ENCODE results near the gene MRPL51.
"Not testable (repeated sequence)": the region's sequence is repeated elsewhere in the genome, so short reads cannot be mapped to it uniquely, and the experiment has no call there.

Gene MRPL51

DNA sequence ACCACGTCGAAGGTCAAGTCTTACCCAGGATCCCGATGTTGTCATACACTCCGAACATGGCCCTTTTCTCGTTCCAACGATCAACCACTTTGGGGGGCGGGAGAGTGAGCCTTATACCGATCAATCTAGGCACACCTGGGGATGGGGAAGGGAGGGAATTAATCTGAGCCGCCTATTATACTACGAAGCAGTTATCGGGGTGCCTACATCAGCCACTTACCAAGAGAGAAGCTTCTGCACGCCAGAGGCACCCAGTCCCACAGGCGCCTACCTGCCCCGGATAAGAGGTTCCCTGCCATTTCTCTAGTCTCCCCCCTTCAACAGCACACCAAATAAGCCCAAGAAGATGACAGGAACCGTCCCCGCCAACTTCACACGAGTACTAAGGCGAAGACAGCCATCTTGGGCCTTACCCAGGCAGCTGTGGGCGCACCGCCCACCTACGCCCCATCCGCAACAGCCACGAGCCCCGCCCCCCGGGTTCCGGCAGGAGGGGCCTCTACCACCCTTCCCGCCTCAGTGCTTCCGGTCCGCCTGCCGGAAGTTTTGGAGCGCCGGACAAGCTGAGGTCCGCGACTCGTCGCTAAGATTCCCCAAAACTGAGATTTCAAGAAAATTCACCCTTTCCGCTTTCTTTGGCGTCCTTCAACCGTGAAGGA is at the start of gene MRPL51:
Gene MRPL51, minus strand, starts transcription at position 425 of the 659 bp plus-strand sequence. Its CDS starts 126 bp downstream, at position 299.
- DNase-seq, result peak; percentile 100
- ATAC-seq, result peak; percentile 82

- DNase-seq, result no peak
Measured at GRCh38 chr12:6542209-6543009, 49.3 kb upstream of the MRPL51 start.

GRCh38 chr12:6541371-6542165 is 48.5 kb upstream of the MRPL51 start:
- DNase-seq (no peak), ATAC-seq (no peak)

More at GRCh38 chr12:6542209-6543009, 49.3 kb upstream of the MRPL51 start:
- ATAC-seq, result no peak

- no peak for ATAC-seq
- DNase-seq, result peak; percentile 64
Measured at GRCh38 chr12:6540181-6540877, 47.3 kb upstream of the MRPL51 start.

- DNase-seq, result peak; percentile 30
Measured at GRCh38 chr12:6539707-6540134, 46.7 kb upstream of the MRPL51 start.

GRCh38 chr12:6539314-6539682 is 46.2 kb upstream of the MRPL51 start:
- peak; percentile 2 for ATAC-seq

More at GRCh38 chr12:6539707-6540134, 46.7 kb upstream of the MRPL51 start:
- no peak for ATAC-seq

DNA sequence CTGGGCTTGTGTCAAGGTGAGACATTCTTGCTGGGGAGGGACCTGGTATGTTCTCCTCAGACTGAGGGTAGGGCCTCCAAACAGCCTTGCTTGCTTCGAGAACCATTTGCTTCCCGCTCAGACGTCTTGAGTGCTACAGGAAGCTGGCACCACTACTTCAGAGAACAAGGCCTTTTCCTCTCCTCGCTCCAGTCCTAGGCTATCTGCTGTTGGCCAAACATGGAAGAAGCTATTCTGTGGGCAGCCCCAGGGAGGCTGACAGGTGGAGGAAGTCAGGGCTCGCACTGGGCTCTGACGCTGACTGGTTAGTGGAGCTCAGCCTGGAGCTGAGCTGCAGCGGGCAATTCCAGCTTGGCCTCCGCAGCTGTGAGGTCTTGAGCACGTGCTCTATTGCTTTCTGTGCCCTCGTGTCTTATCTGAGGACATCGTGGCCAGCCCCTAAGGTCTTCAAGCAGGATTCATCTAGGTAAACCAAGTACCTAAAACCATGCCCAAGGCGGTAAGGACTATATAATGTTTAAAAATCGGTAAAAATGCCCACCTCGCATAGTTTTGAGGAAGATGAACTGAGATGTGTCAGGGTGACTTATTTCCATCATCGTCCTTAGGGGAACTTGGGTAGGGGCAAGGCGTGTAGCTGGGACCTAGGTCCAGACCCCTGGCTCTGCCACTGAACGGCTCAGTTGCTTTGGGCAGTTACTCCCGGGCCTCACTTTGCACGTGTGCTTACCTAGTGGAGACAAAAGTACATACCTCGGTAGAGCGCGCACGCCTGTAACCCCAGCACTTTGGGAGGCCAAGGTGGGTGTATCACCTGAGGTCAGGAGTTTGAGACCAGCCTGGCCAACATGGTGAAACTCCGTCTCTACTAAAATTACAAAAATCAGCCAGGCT is 45.6 kb upstream of the MRPL51 start:
- peak; percentile 61 for DNase-seq
- peak; percentile 1 for ATAC-seq

More at GRCh38 chr12:6539314-6539682, 46.2 kb upstream of the MRPL51 start:
- DNase-seq, result no peak

GRCh38 chr12:6537580-6538419 is 44.7 kb upstream of the MRPL51 start:
- peak; percentile 83 for DNase-seq
- not testable (repeated sequence) for ATAC-seq

GRCh38 chr12:6536894-6537579 is 44.0 kb upstream of the MRPL51 start:
- ATAC-seq (no peak), DNase-seq (peak; percentile 39)

DNA sequence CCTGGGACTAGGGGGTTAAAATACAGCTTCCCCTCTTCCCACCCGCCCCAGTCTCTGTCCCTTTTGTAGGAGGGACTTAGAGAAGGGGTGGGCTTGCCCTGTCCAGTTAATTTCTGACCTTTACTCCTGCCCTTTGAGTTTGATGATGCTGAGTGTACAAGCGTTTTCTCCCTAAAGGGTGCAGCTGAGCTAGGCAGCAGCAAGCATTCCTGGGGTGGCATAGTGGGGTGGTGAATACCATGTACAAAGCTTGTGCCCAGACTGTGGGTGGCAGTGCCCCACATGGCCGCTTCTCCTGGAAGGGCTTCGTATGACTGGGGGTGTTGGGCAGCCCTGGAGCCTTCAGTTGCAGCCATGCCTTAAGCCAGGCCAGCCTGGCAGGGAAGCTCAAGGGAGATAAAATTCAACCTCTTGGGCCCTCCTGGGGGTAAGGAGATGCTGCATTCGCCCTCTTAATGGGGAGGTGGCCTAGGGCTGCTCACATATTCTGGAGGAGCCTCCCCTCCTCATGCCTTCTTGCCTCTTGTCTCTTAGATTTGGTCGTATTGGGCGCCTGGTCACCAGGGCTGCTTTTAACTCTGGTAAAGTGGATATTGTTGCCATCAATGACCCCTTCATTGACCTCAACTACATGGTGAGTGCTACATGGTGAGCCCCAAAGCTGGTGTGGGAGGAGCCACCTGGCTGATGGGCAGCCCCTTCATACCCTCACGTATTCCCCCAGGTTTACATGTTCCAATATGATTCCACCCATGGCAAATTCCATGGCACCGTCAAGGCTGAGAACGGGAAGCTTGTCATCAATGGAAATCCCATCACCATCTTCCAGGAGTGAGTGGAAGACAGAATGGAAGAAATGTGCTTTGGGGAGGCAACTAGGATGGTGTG is 43.1 kb upstream of the MRPL51 start:
- ATAC-seq (no peak), DNase-seq (peak; percentile 26)

- no peak for ATAC-seq
- DNase-seq, result no peak
Measured at GRCh38 chr12:6535697-6535946, 42.6 kb upstream of the MRPL51 start.

- DNase-seq, result peak; percentile 74
- peak; percentile 3 for ATAC-seq
Measured at GRCh38 chr12:6534945-6535696, 42.1 kb upstream of the MRPL51 start.

DNA sequence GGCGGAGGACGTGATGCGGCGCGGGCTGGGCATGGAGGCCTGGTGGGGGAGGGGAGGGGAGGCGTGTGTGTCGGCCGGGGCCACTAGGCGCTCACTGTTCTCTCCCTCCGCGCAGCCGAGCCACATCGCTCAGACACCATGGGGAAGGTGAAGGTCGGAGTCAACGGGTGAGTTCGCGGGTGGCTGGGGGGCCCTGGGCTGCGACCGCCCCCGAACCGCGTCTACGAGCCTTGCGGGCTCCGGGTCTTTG is 41.6 kb upstream of the MRPL51 start:
- DNase-seq (no peak), ATAC-seq (no peak)

GRCh38 chr12:6533923-6534694 is 41.0 kb upstream of the MRPL51 start, which contains the start of gene GAPDH:
TSS of gene GAPDH (plus strand) at chr12:6534517. CDS start at chr12:6534833, 316 bp downstream.
- DNase-seq (peak; percentile 93), ATAC-seq (peak; percentile 53)

DNA sequence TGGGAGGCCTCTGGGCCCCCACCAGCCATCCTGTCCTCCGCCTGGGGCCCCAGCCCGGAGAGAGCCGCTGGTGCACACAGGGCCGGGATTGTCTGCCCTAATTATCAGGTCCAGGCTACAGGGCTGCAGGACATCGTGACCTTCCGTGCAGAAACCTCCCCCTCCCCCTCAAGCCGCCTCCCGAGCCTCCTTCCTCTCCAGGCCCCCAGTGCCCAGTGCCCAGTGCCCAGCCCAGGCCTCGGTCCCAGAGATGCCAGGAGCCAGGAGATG is 40.5 kb upstream of the MRPL51 start:
- DNase-seq (no peak), ATAC-seq (no peak)

DNA sequence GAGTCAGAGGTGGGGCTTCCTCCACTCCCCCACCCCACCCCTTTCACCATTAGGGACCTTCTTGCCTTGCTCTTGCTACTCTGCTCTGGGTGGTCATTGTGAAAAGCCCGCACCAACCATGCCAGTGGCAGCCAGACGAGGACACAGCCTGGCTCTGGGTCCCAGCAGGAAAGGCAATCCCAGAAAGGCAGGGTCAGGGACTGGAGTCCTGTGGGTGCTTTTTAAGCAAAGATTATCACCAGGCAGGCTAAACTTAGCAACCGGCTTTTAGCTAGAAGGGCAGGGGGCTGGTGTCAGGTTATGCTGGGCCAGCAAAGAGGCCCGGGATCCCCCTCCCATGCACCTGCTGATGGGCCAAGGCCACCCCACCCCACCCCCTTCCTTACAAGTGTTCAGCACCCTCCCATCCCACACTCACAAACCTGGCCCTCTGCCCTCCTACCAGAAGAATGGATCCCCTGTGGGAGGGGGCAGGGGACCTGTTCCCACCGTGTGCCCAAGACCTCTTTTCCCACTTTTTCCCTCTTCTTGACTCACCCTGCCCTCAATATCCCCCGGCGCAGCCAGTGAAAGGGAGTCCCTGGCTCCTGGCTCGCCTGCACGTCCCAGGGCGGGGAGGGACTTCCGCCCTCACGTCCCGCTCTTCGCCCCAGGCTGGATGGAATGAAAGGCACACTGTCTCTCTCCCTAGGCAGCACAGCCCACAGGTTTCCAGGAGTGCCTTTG is 40.0 kb upstream of the MRPL51 start:
- DNase-seq (peak; percentile 72), ATAC-seq (no peak)

All from stimulated activated naive CD8-positive, alpha-beta T cell treated with anti-CD3 and anti-CD28 coated beads, Interleukin-15, Interleukin-2, amounts not matched to agents 100 U/mL and 50 U/mL, for 24 hours (primary cell).